ENCODE data around the gene RPS6KB2.

DNA sequence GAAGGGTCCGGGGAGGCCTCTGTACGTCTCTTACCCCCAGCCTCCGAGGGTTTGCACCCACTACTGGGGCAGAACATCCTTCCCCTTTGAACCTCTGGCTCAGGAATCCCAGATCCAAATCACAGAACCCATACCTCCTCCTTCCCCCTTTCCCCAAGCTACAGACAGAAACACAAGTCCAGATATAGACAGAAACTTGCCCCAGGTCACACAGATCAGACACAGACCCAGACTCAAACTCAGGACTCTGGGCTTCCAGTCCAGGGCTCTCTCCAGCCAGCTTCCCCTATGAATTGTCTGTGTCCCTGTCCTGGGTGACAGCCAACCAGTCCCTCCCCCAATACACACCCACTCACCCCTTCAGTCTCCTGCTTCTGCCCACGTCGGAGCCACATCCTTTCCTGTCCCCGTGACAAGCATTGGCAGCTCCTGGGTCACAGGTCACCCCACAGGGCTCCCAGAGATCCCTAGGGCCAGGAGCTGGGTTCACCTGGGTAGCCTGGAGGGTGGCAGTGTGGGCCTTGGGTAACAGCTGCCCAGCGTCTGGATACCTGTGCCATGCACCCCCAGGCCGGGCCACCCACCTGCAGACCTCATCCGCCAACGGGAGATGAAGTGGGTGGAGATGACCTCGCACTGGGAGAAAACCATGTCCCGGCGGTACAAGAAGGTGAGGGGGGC lies 23.6 kb upstream of the RPS6KB2 start:
- TF ChIP-seq TAF1 (IDR thresholded peaks at IDR 0.05; ENCODE audit: borderline replicate concordance, insufficient read depth, low read length) = no peak
- TF ChIP-seq, protein P1, sequence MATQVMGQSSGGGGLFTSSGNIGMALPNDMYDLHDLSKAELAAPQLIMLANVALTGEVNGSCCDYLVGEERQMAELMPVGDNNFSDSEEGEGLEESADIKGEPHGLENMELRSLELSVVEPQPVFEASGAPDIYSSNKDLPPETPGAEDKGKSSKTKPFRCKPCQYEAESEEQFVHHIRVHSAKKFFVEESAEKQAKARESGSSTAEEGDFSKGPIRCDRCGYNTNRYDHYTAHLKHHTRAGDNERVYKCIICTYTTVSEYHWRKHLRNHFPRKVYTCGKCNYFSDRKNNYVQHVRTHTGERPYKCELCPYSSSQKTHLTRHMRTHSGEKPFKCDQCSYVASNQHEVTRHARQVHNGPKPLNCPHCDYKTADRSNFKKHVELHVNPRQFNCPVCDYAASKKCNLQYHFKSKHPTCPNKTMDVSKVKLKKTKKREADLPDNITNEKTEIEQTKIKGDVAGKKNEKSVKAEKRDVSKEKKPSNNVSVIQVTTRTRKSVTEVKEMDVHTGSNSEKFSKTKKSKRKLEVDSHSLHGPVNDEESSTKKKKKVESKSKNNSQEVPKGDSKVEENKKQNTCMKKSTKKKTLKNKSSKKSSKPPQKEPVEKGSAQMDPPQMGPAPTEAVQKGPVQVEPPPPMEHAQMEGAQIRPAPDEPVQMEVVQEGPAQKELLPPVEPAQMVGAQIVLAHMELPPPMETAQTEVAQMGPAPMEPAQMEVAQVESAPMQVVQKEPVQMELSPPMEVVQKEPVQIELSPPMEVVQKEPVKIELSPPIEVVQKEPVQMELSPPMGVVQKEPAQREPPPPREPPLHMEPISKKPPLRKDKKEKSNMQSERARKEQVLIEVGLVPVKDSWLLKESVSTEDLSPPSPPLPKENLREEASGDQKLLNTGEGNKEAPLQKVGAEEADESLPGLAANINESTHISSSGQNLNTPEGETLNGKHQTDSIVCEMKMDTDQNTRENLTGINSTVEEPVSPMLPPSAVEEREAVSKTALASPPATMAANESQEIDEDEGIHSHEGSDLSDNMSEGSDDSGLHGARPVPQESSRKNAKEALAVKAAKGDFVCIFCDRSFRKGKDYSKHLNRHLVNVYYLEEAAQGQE (IDR thresholded peaks at IDR 0.05; ENCODE audit: insufficient read depth in 1 of 2, low read depth in 2 of 2, low read length in 2 of 2) = no peak
- no peak for TF ChIP-seq POLR2AphosphoS5 (IDR thresholded peaks at IDR 0.05; ENCODE audit: low read depth, low read length)
- TF ChIP-seq SIN3A (IDR thresholded peaks at IDR 0.05; ENCODE audit: borderline replicate concordance, insufficient read depth, low read length) = no peak
- no peak for TF ChIP-seq FOXP2 (optimal IDR thresholded peaks at IDR 0.05; ENCODE audit: borderline replicate concordance, extremely low read depth, extremely low read length, insufficient read depth)
